Lung (tissue), 12 donors: ENCODE measurements around the gene GDF11. TPM values are rescaled to one million over a fixed set of nuclear protein-coding genes. Genes with fewer than 3 reads are reported as not detected.
A peak's percentile ranks its signal among the peaks of the same experiment; 100 is the strongest.

Experiments used
- ATAC-seq: fragments of 200-7000 bp; cut with Tn5 transposase; one replicate; pipeline ENCODE4 v1.9.1; 2020; ENCODE audit warnings: moderate number of reproducible peaks; ENCODE audit not compliant: insufficient read depth, low FRiP score
- DNase-seq, 3 donors: peaks; one replicate each; pipeline ENCODE4 v3.0.0-alpha.2; 2013 to 2017
- H3K27ac ChIP-seq, 2 donors: one replicate each; pipeline ENCODE4 v1.5.1; 2013; ENCODE audit warnings: mild to moderate bottlenecking in 2 of 2, moderate library complexity in 2 of 2, control low read depth in 1 of 2, inconsistent platforms in 1 of 2, low read depth in 1 of 2, low read length in 1 of 2
- H3K27me3 ChIP-seq, 3 donors: one replicate each; pipeline ENCODE4 v1.5.1; 2013; ENCODE audit warnings: low read length in 2 of 3; ENCODE audit not compliant: control insufficient read depth in 3 of 3, insufficient read depth in 3 of 3
- H3K36me3 ChIP-seq, 4 donors: one replicate each; pipeline ENCODE4 v1.5.1; 2013; ENCODE audit warnings: low read length in 4 of 4, mild to moderate bottlenecking in 1 of 4, moderate library complexity in 1 of 4; ENCODE audit not compliant: control insufficient read depth in 4 of 4, insufficient read depth in 4 of 4
- H3K4me1 ChIP-seq, 5 donors: one replicate each; pipeline ENCODE4 v1.5.1; 2013; ENCODE audit warnings: low read length in 5 of 5, mild to moderate bottlenecking in 2 of 5, moderate library complexity in 1 of 5; ENCODE audit not compliant: control insufficient read depth in 5 of 5, insufficient read depth in 5 of 5
- H3K4me3 ChIP-seq: one replicate; pipeline ENCODE4 v1.5.1; 2013; ENCODE audit warnings: mild to moderate bottlenecking, control low read depth, moderate library complexity
- H3K9ac ChIP-seq, 2 donors: one replicate each; pipeline ENCODE4 v1.5.1; 2013; ENCODE audit warnings: low read length in 2 of 2, control low read depth in 1 of 2; ENCODE audit not compliant: insufficient read depth in 1 of 2
- H3K9me3 ChIP-seq, 4 donors: one replicate each; pipeline ENCODE4 v1.5.1; 2013; ENCODE audit warnings: low read length in 3 of 4, mild to moderate bottlenecking in 1 of 4, moderate library complexity in 1 of 4; ENCODE audit not compliant: control insufficient read depth in 4 of 4, insufficient read depth in 3 of 4
- WGBS, 2 donors: extraction: QIAGEN DNeasy Blood & Tissue Kit; methylation state at CpG; one replicate each; pipeline ENCODE4 v1.1.7; 2013; 5-methylcytosine and 5-hydroxymethylcytosine counted together
- polyA plus RNA-seq, 2 donors: library from polyadenylated mRNA; stranded (reverse); fragments of 200-250 nt; gene quantifications; one replicate each; pipeline ENCODE4 v1.2.1, GENCODE V29; 2013
- total RNA-seq, 2 donors: library from RNA; depleted of rRNA in 1 of 2; stranded (reverse); fragments of >200 nt in 1 of 2; gene quantifications; one replicate each; pipeline ENCODE4 v1.2.1, GENCODE V29; 2014 to 2021
- TF ChIP-seq, protein P1 (sequence below): IDR thresholded peaks from 2 replicates; pipeline ENCODE4 v1.5.1; 2012; ENCODE audit warnings: mild to moderate bottlenecking; ENCODE audit errors: control extremely low read depth, extremely low read depth
- donor health status: control.
- donor health status: control.
- donor health status: Bipolar disorder and iron deficiency.
- donor health status: healthy.
- donor health status: DM: yes; HTN: yes; CAD: no.

Gene GDF11
- total and polyA plus RNA-seq, 4 donors, result 0.93 to 8.3 (median 3.2) TPM

- H3K27ac ChIP-seq, result no peak overlapping the region
- H3K9me3 ChIP-seq, result no peaks in the 10 kb centered on the region
- no peaks in the 10 kb centered on the region for H3K27me3 ChIP-seq
- H3K4me1 ChIP-seq, result no peaks in the 10 kb centered on the region
- DNase-seq, result no peak
- 94 to 97% methylated on average over 4 of the region's 4 CpGs for WGBS, 2 donors
- ATAC-seq, result no peak
- H3K36me3 ChIP-seq, result peaks cover 13 to 43% (median 32%) of the 10 kb centered on the region in 4 donors
- H3K9ac ChIP-seq, result no peak overlapping the region
- H3K4me3 ChIP-seq, result no peak overlapping the region
- TF ChIP-seq, protein P1, sequence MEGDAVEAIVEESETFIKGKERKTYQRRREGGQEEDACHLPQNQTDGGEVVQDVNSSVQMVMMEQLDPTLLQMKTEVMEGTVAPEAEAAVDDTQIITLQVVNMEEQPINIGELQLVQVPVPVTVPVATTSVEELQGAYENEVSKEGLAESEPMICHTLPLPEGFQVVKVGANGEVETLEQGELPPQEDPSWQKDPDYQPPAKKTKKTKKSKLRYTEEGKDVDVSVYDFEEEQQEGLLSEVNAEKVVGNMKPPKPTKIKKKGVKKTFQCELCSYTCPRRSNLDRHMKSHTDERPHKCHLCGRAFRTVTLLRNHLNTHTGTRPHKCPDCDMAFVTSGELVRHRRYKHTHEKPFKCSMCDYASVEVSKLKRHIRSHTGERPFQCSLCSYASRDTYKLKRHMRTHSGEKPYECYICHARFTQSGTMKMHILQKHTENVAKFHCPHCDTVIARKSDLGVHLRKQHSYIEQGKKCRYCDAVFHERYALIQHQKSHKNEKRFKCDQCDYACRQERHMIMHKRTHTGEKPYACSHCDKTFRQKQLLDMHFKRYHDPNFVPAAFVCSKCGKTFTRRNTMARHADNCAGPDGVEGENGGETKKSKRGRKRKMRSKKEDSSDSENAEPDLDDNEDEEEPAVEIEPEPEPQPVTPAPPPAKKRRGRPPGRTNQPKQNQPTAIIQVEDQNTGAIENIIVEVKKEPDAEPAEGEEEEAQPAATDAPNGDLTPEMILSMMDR, result no peak
These were observed 47.0 kb downstream of the GDF11 start for GRCh38 chr12:55789893-55790292.

- H3K36me3 ChIP-seq, result peaks cover 9 to 36% (median 25%) of the 10 kb centered on the region in 4 donors
- TF ChIP-seq, protein P1, result no peak
- H3K27ac ChIP-seq, result no peak overlapping the region
- H3K27me3 ChIP-seq, result no peaks in the 10 kb centered on the region
- no peak for DNase-seq
- no peak overlapping the region for H3K9ac ChIP-seq
- no peak for ATAC-seq
- H3K4me1 ChIP-seq, result no peaks in the 10 kb centered on the region
- H3K4me3 ChIP-seq, result no peak overlapping the region
- H3K9me3 ChIP-seq, result no peaks in the 10 kb centered on the region
These were observed 53.0 kb downstream of the GDF11 start for GRCh38 chr12:55795950-55796349.

GRCh38 chr12:55797068-55797467 is 54.1 kb downstream of the GDF11 start:
- ATAC-seq (no peak), DNase-seq (peak; percentile 42 to 75 (median 65))

GRCh38 chr12:55797550-55797949 is 54.6 kb downstream of the GDF11 start:
- Histone ChIP-seq H3K36me3 (peaks cover 13 to 48% (median 28%) of the 10 kb centered on the region in 4 donors), H3K27ac (no peak overlapping the region), H3K9ac (no peak overlapping the region), H3K4me3 (no peak overlapping the region), H3K27me3 (no peaks in the 10 kb centered on the region), H3K4me1 (no peaks in the 10 kb centered on the region), H3K9me3 (no peaks in the 10 kb centered on the region)
- ATAC-seq, result no peak
- TF ChIP-seq, protein P1, result no peak
- WGBS, 2 donors, result 79% methylated on average over 4 of the region's 4 CpGs
- no peak for DNase-seq

More at GRCh38 chr12:55797068-55797467, 54.1 kb downstream of the GDF11 start:
- TF ChIP-seq, protein P1, result no peak
- Histone ChIP-seq H3K27ac (no peak overlapping the region), H3K27me3 (no peaks in the 10 kb centered on the region), H3K36me3 (peaks cover 13 to 46% (median 28%) of the 10 kb centered on the region in 4 donors), H3K9ac (no peak overlapping the region), H3K4me3 (no peak overlapping the region), H3K9me3 (no peaks in the 10 kb centered on the region), H3K4me1 (no peaks in the 10 kb centered on the region)
- WGBS, 2 donors, result 70% methylated on average over 5 of the region's 5 CpGs
